IMR-90 (cell line): ENCODE data around the gene ADAMTS17. TPM values are rescaled to one million over a fixed set of nuclear protein-coding genes. Genes with fewer than 3 reads are reported as not detected.

Experiments used
- ATAC-seq: fragments of 200-7000 bp; cut with Tn5 transposase; 2 replicates; pipeline ENCODE4 v1.9.1; 2020; ENCODE audit warnings: low read depth, mild to moderate bottlenecking, moderate library complexity
- BruUV-seq: library from RNA; stranded (reverse); fragments of 400-500 nt; replicated peaks from 2 replicates; lab custom pipeline; 2021; lab: Mats Ljungman, UMichigan
- CTCF ChIA-PET: fragments of 300-600 bp; formaldehyde crosslinking; extraction: SDS; loops from one replicate; lab custom pipeline; 2021; ENCODE audit warnings: antibody characterized with exemption; lab: Yijun Ruan, JAX
- POLR2A ChIA-PET: fragments of 300-600 bp; sonication (Branson Sonifier 250); formaldehyde crosslinking; loops from one replicate; lab custom pipeline; 2022; ENCODE audit warnings: antibody characterized with exemption; ENCODE audit not compliant: unreplicated experiment; lab: Charles Lee
- DNase-seq: peaks from one replicate; pipeline ENCODE4 v3.0.0; 2013
- H2AFZ ChIP-seq: replicated peaks from 2 replicates; pipeline ENCODE3; 2013; ENCODE audit warnings: low read length, mild to moderate bottlenecking; ENCODE audit not compliant: poor library complexity
- H2AK5ac ChIP-seq: 2 replicates; pipeline ENCODE4 v1.6.1; 2013; ENCODE audit warnings: low read depth, low read length, inconsistent platforms
- H2AK9ac ChIP-seq: replicated peaks from 2 replicates; pipeline ENCODE3; 2013; ENCODE audit warnings: mild to moderate bottlenecking, low read depth, low read length, moderate library complexity; ENCODE audit not compliant: poor library complexity
- H2BK120ac ChIP-seq: 2 replicates; pipeline ENCODE4 v1.6.1; 2013; ENCODE audit warnings: low read depth, low read length, inconsistent platforms
- H2BK15ac ChIP-seq: 3 replicates; pipeline ENCODE4 v1.6.1; 2013; ENCODE audit warnings: low read depth, low read length, inconsistent platforms
- H2BK20ac ChIP-seq: 2 replicates; pipeline ENCODE4 v1.6.1; 2013; ENCODE audit warnings: low read depth, mild to moderate bottlenecking, inconsistent platforms, low read length, moderate library complexity
- H2BK5ac ChIP-seq: 2 replicates; pipeline ENCODE4 v1.6.1; 2013; ENCODE audit warnings: mild to moderate bottlenecking, low read depth, low read length, inconsistent platforms; ENCODE audit not compliant: poor library complexity, severe bottlenecking
- H3K14ac ChIP-seq: replicated peaks from 2 replicates; pipeline ENCODE4 v1.6.1; 2013; ENCODE audit warnings: low read depth, low read length, inconsistent platforms
- H3K18ac ChIP-seq: 2 replicates; pipeline ENCODE4 v1.6.1; 2013; ENCODE audit warnings: low read depth, low read length, control low read depth
- H3K23ac ChIP-seq: 2 replicates; pipeline ENCODE4 v1.6.1; 2013; ENCODE audit warnings: low read depth, low read length, inconsistent platforms
- H3K27ac ChIP-seq: 2 replicates; pipeline ENCODE4 v1.5.1; 2013; ENCODE audit warnings: mild to moderate bottlenecking, control low read depth, low read length; ENCODE audit not compliant: insufficient read depth
- H3K27me3 ChIP-seq: 2 replicates; pipeline ENCODE4 v1.6.1; 2013; ENCODE audit warnings: low read length; ENCODE audit not compliant: control insufficient read depth, insufficient read depth
- H3K36me3 ChIP-seq: 2 replicates; pipeline ENCODE4 v1.6.1; 2013; ENCODE audit warnings: low read length, mixed read lengths; ENCODE audit not compliant: control insufficient read depth, insufficient read depth
- H3K4ac ChIP-seq: 2 replicates; pipeline ENCODE4 v1.6.1; 2013; ENCODE audit warnings: low read depth, low read length, inconsistent platforms
- H3K4me1 ChIP-seq: 2 replicates; pipeline ENCODE4 v1.6.1; 2013; ENCODE audit warnings: low read length, mixed read lengths; ENCODE audit not compliant: control insufficient read depth, insufficient read depth
- H3K4me2 ChIP-seq: 2 replicates; pipeline ENCODE4 v1.6.1; 2013; ENCODE audit warnings: low read depth, mild to moderate bottlenecking, control low read depth, low read length, moderate library complexity
- H3K4me3 ChIP-seq: 2 replicates; pipeline ENCODE4 v1.5.1; 2013; ENCODE audit warnings: low read depth, mild to moderate bottlenecking, control low read depth, low read length, moderate library complexity; ENCODE audit not compliant: insufficient read depth
- H3K56ac ChIP-seq: 2 replicates; pipeline ENCODE4 v1.6.1; 2013; ENCODE audit warnings: low read length, inconsistent platforms; ENCODE audit not compliant: insufficient read depth; ENCODE audit errors: extremely low read depth
- H3K79me1 ChIP-seq, 2 experiments: 2 replicates each; pipeline ENCODE4 v1.6.1; 2013; ENCODE audit warnings: low read length in 2 of 2, inconsistent platforms in 1 of 2, low read depth in 1 of 2
- H3K9ac ChIP-seq: 2 replicates; pipeline ENCODE4 v1.6.1; 2013; ENCODE audit warnings: low read depth, low read length, control low read depth
- H3K9me1 ChIP-seq: 2 replicates; pipeline ENCODE4 v1.6.1; 2013; ENCODE audit warnings: low read length, inconsistent platforms; ENCODE audit not compliant: insufficient read depth
- H3K9me3 ChIP-seq: 2 replicates; pipeline ENCODE4 v1.6.1; 2013; ENCODE audit warnings: low read length; ENCODE audit not compliant: control insufficient read depth, insufficient read depth
- H4K20me1 ChIP-seq: 2 replicates; pipeline ENCODE4 v1.6.1; 2013; ENCODE audit warnings: low read length, inconsistent platforms; ENCODE audit not compliant: insufficient read depth
- H4K5ac ChIP-seq: 2 replicates; pipeline ENCODE4 v1.6.1; 2013; ENCODE audit warnings: mild to moderate bottlenecking, low read depth, low read length, control low read depth
- H4K8ac ChIP-seq, 2 experiments: 2 replicates each; pipeline ENCODE4 v1.6.1; 2013; ENCODE audit warnings: low read depth in 2 of 2, low read length in 2 of 2, control low read depth in 1 of 2, inconsistent platforms in 1 of 2
- H4K91ac ChIP-seq: 2 replicates; pipeline ENCODE4 v1.6.1; 2013; ENCODE audit warnings: low read depth, low read length, inconsistent platforms; ENCODE audit not compliant: insufficient read depth
- BHLHE40 ChIP-seq: fragments of 150-350 bp; IDR thresholded peaks from 2 replicates; pipeline ENCODE4 v1.6.1; 2016; ENCODE audit warnings: mild to moderate bottlenecking, low read depth, low read length
- CEBPB ChIP-seq: IDR thresholded peaks from 2 replicates; pipeline ENCODE4 v1.6.1; 2012; ENCODE audit warnings: low read depth, low read length, improper control_type of control experiment
- RCOR1 ChIP-seq: IDR thresholded peaks from 2 replicates; pipeline ENCODE4 v1.6.1; 2012; ENCODE audit warnings: mild to moderate bottlenecking, low read length, improper control_type of control experiment; ENCODE audit not compliant: insufficient replicate concordance
- WGBS, 2 experiments: methylation state at CpG; one replicate each; pipeline versions ENCODE4 v1.1.5 to v1.1.7; 2013; ENCODE audit warnings: missing lambda C conversion rate in 2 of 2; ENCODE audit not compliant: insufficient read length in 1 of 2; ENCODE audit errors: extremely low coverage in 2 of 2; 5-methylcytosine and 5-hydroxymethylcytosine counted together
- dilution Hi-C: fragments of 300-500 bp; cut with HindIII; formaldehyde crosslinking; loops from one replicate; pipeline ENCODE4 v1.14.3; 2018; ENCODE audit warnings: low sequenced_read_pairs; ENCODE audit not compliant: unreplicated experiment
- in situ Hi-C: fragments of 300-500 bp; cut with MboI; formaldehyde crosslinking; loops from 3 replicates; pipeline ENCODE4 v1.14.3; 2019; ENCODE audit warnings: low sequenced_read_pairs, inconsistent platforms, mixed read lengths
- intact Hi-C: fragments of 100-400 bp; cut with micrococcal nuclease; formaldehyde crosslinking; loops from 2 replicates; pipeline ENCODE4 v1.10.0; 2022
- polyA plus RNA-seq, 3 experiments: library from polyadenylated mRNA; depleted of rRNA; stranded (reverse); fragments of >200 nt; gene quantifications; 2 replicates each; pipeline ENCODE4 v1.2.3, GENCODE V29; 2012; ENCODE audit warnings: low replicate concordance in 1 of 3
- total RNA-seq: library from RNA; depleted of rRNA; stranded (reverse); fragments of >200 nt; gene quantifications from 2 replicates; pipeline ENCODE4 v1.2.3, GENCODE V29; 2012
- TF ChIP-seq, protein P1 (sequence below): conservative IDR thresholded peaks from 2 replicates; pipeline ENCODE4 v1.5.1; 2012; ENCODE audit warnings: mild to moderate bottlenecking, low read depth, low read length, improper control_type of control experiment
- TF ChIP-seq, protein P2 (sequence below): fragments of 150-350 bp; IDR thresholded peaks from 2 replicates; pipeline ENCODE4 v1.6.1; 2016; ENCODE audit warnings: low read depth, mild to moderate bottlenecking, low read length, moderate library complexity, borderline replicate concordance
- TF ChIP-seq, protein P3 (sequence below): fragments of 150-350 bp; IDR thresholded peaks from 2 replicates; pipeline ENCODE4 v1.6.1; 2017; ENCODE audit warnings: mild to moderate bottlenecking, antibody characterized with exemption, low read length, low read depth

ADAMTS17 gene
- total and polyA plus RNA-seq, 2 of the 4 experiments (the other 2 are of a cell fraction): 0.03 TPM; not detected in 1

DNA sequence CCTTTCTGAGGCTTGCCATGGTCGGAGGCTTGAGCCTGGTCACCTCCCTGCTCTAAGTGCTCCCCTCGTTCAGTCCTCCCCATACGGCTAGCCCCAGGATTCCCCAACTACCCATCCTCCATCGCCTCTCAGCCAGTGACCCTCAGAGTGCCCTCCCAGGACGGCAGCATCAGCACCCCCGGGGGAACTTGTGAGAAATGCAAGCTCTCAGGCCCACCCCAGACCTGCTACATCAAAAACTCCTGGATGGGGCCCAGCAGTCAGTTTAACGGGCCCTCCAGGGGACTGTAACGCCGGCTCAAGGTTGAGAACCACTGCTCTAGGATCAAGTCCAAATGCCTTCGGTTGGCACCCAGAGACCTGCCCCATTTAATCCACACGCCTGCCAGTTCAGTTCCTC, 6.9 kb downstream of the ADAMTS17 start:
- DNase-seq (no peak), ATAC-seq (no peak)
- Histone ChIP-seq H3K36me3 (no peaks in the 10 kb centered on the region), H3K9ac (no peak overlapping the region), H3K9me1 (no peaks in the 10 kb centered on the region), H3K79me1 (no peaks in the 10 kb centered on the region), H2BK120ac (no peak overlapping the region), H2BK15ac (no peak overlapping the region), H3K14ac (no peak overlapping the region), H2AK5ac (no peak overlapping the region), H2BK5ac (no peak overlapping the region), H4K5ac (no peak overlapping the region), H3K4ac (no peak overlapping the region), H2AK9ac (no peak overlapping the region), H3K27ac (no peak overlapping the region), H4K8ac (no peak overlapping the region), H3K27me3 (no peaks in the 10 kb centered on the region), H3K18ac (no peak overlapping the region), H3K4me3 (no peak overlapping the region), H4K91ac (no peak overlapping the region), H3K56ac (no peak overlapping the region), H3K23ac (no peak overlapping the region), H3K9me3 (peaks cover 8% of the 10 kb centered on the region; the same call in 1 of the 2 replicates), H2BK20ac (no peak overlapping the region), H3K4me1 (no peaks in the 10 kb centered on the region), H3K4me2 (no peak overlapping the region), H2AFZ (no peak overlapping the region), H4K20me1 (no peaks in the 10 kb centered on the region)
- ChIA-PET CTCF (no interaction called here), POLR2A (no interaction called here)
- 39% methylated on average over 7 of the region's 11 CpGs; no CpG with 5 or more reads in 1 of the 2 experiments for WGBS, 2 experiments
- TF ChIP-seq, protein P1, sequence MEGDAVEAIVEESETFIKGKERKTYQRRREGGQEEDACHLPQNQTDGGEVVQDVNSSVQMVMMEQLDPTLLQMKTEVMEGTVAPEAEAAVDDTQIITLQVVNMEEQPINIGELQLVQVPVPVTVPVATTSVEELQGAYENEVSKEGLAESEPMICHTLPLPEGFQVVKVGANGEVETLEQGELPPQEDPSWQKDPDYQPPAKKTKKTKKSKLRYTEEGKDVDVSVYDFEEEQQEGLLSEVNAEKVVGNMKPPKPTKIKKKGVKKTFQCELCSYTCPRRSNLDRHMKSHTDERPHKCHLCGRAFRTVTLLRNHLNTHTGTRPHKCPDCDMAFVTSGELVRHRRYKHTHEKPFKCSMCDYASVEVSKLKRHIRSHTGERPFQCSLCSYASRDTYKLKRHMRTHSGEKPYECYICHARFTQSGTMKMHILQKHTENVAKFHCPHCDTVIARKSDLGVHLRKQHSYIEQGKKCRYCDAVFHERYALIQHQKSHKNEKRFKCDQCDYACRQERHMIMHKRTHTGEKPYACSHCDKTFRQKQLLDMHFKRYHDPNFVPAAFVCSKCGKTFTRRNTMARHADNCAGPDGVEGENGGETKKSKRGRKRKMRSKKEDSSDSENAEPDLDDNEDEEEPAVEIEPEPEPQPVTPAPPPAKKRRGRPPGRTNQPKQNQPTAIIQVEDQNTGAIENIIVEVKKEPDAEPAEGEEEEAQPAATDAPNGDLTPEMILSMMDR: no peak
- TF ChIP-seq BHLHE40 (no peak), CEBPB (no peak), RCOR1 (no peak)
- TF ChIP-seq, protein P2, sequence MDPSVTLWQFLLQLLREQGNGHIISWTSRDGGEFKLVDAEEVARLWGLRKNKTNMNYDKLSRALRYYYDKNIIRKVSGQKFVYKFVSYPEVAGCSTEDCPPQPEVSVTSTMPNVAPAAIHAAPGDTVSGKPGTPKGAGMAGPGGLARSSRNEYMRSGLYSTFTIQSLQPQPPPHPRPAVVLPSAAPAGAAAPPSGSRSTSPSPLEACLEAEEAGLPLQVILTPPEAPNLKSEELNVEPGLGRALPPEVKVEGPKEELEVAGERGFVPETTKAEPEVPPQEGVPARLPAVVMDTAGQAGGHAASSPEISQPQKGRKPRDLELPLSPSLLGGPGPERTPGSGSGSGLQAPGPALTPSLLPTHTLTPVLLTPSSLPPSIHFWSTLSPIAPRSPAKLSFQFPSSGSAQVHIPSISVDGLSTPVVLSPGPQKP: no peak
- TF ChIP-seq, protein P3, sequence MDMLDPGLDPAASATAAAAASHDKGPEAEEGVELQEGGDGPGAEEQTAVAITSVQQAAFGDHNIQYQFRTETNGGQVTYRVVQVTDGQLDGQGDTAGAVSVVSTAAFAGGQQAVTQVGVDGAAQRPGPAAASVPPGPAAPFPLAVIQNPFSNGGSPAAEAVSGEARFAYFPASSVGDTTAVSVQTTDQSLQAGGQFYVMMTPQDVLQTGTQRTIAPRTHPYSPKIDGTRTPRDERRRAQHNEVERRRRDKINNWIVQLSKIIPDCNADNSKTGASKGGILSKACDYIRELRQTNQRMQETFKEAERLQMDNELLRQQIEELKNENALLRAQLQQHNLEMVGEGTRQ: no peak
- no TSS peak for BruUV-seq
- in situ Hi-C loops (no loop called here), intact Hi-C loops (no loop called here), dilution Hi-C loops (no loop called here)
